Measurements from ENCODE around the gene MEGF10. TPM values are rescaled to one million over a fixed set of nuclear protein-coding genes. Genes with fewer than 3 reads are reported as not detected.

Gene MEGF10
- total and polyA plus RNA-seq, 2 of the 8 experiments (the other 6 are each of a cell fraction or from before 2014, with no cell fraction given): 38.2 to 53.1 TPM

DNA sequence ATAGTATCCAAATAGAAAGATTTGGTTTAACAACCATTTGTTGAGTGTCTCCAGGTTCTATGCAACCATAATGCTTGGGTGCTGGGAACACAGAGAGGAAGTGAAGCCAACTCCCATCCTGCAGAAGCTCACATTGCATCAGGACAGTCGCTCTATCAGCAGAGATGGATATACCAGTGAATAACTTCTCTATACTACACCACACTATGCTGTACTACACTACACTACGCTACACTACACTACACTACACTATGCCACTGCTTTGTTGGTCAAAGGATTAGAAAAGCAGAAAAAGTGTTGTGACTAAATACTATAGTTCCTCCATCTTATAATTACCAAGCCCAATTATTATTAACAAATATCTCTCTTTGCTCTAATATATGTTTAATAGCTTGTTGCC is 137.7 kb downstream of the MEGF10 start:
- Histone ChIP-seq H2BK12ac (ENCODE audit: low read depth, low read length) (no peak overlapping the region), H3K27ac (ENCODE audit: low read depth, low read length) (no peak overlapping the region), H3K79me1 (ENCODE audit: low read depth, low read length) (no peaks in the 10 kb centered on the region)

More for the DNA sequence above, 137.7 kb downstream of the MEGF10 start:
- Histone ChIP-seq H3K56ac (replicated peaks; ENCODE audit: insufficient read length, low read depth, low read length) (no peak overlapping the region), H3K23ac (ENCODE audit: insufficient read length) (no peak overlapping the region), H4K20me1 (replicated peaks in 1 of 2; ENCODE audit: control insufficient read depth in 1 of 2, insufficient read depth in 2 of 2, low read length in 2 of 2) (no peaks in the 10 kb centered on the region), H3K4me3 (ENCODE audit: extremely low read depth in 1 of 4, insufficient read depth in 2 of 4, low read depth in 3 of 4, low read length in 4 of 4) (no peak overlapping the region), H2AK5ac (ENCODE audit: low read depth, low read length) (no peak overlapping the region), H2AFZ (ENCODE audit: low read length) (no peak overlapping the region), H2BK15ac (ENCODE audit: low read length) (no peak overlapping the region), H3K27me3 (replicated peaks in 1 of 4; ENCODE audit: control insufficient read depth in 3 of 4, extremely low read depth in 1 of 4, insufficient read depth in 3 of 4, low read length in 3 of 4) (no peaks in the 10 kb centered on the region), H2BK120ac (replicated peaks; ENCODE audit: low read depth, low read length) (no peak overlapping the region), H4K8ac (ENCODE audit: extremely low read depth, insufficient read depth, low read length) (no peak overlapping the region), H3K9ac (replicated peaks in 1 of 4; ENCODE audit: extremely low read depth in 1 of 4, low read depth in 3 of 4, low read length in 3 of 4) (no peak overlapping the region), H3K36me3 (ENCODE audit: control insufficient read depth in 2 of 4, insufficient read depth in 4 of 4, low read length in 3 of 4) (peaks cover 0 to 12% (median 4%) of the 10 kb centered on the region in 4 experiments; a peak in 5 of 8 replicates), H3K14ac (ENCODE audit: insufficient read length) (no peak overlapping the region), H2BK20ac (ENCODE audit: low read length) (no peak overlapping the region), H3K18ac (ENCODE audit: extremely low read depth, low read length) (no peak overlapping the region), H3K4me1 (replicated peaks in 1 of 4; ENCODE audit: control insufficient read depth in 3 of 4, insufficient read depth in 4 of 4, low read length in 3 of 4) (no peaks in the 10 kb centered on the region), H4K91ac (replicated peaks; ENCODE audit: insufficient read length, low read length) (no peak overlapping the region), H2BK5ac (ENCODE audit: low read depth, low read length) (no peak overlapping the region), H4K5ac (ENCODE audit: insufficient read length, low read depth, low read length) (no peak overlapping the region), H3K4ac (replicated peaks; ENCODE audit: insufficient read length, low read depth, low read length) (no peak overlapping the region), H3K4me2 (ENCODE audit: insufficient read depth in 1 of 2, low read depth in 2 of 2, low read length in 2 of 2) (no peak overlapping the region), H3K79me2 (ENCODE audit: control insufficient read depth in 1 of 2, insufficient read depth in 2 of 2, low read length in 2 of 2) (no peaks in the 10 kb centered on the region), H3K23me2 (ENCODE audit: low read depth, low read length) (no peaks in the 10 kb centered on the region), H3K9me3 (ENCODE audit: insufficient read depth in 2 of 2, low read depth in 1 of 2, low read length in 1 of 2) (no peaks in the 10 kb centered on the region)
- CTCF ChIA-PET (ENCODE audit: partially characterized antibody): interaction anchor here (1.1 to 1.9 kb wide), 2 partner anchors 10 to 53 kb away, joined by 3 to 5 read pairs; no protein-coding TSS in a partner anchor
- TF ChIP-seq RFX5 (IDR thresholded peaks at IDR 0.05; ENCODE audit: borderline replicate concordance, low read depth, low read length) (no peak), PHF8 (conservative IDR thresholded peaks at IDR 0.05; ENCODE audit: low read depth, low read length) (no peak), SIX5 (IDR thresholded peaks at IDR 0.05; ENCODE audit: low read depth, low read length) (no peak), SIRT6 (IDR thresholded peaks at IDR 0.05; ENCODE audit: low read length) (no peak), KDM4A (IDR thresholded peaks at IDR 0.05; ENCODE audit: low read depth, low read length, severe bottlenecking) (no peak)
- TF ChIP-seq, protein P1, sequence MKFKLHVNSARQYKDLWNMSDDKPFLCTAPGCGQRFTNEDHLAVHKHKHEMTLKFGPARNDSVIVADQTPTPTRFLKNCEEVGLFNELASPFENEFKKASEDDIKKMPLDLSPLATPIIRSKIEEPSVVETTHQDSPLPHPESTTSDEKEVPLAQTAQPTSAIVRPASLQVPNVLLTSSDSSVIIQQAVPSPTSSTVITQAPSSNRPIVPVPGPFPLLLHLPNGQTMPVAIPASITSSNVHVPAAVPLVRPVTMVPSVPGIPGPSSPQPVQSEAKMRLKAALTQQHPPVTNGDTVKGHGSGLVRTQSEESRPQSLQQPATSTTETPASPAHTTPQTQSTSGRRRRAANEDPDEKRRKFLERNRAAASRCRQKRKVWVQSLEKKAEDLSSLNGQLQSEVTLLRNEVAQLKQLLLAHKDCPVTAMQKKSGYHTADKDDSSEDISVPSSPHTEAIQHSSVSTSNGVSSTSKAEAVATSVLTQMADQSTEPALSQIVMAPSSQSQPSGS (IDR thresholded peaks at IDR 0.05; ENCODE audit: low read length): no peak
- TF ChIP-seq, protein P2, sequence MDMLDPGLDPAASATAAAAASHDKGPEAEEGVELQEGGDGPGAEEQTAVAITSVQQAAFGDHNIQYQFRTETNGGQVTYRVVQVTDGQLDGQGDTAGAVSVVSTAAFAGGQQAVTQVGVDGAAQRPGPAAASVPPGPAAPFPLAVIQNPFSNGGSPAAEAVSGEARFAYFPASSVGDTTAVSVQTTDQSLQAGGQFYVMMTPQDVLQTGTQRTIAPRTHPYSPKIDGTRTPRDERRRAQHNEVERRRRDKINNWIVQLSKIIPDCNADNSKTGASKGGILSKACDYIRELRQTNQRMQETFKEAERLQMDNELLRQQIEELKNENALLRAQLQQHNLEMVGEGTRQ (IDR thresholded peaks at IDR 0.05; ENCODE audit: low read length): no peak
- 88% methylated on average over 2 of the region's 2 CpGs; no CpG with 5 or more reads in 1 of the 2 experiments for WGBS, 2 experiments (ENCODE audit: extremely low coverage in 1 of 2, insufficient coverage in 1 of 2, insufficient read length in 1 of 2, insufficient replicate concordance in 2 of 2, low coverage in 1 of 2, low lambda C conversion rate in 2 of 2, missing lambda C conversion rate in 1 of 2)
- POLR2A ChIA-PET (ENCODE audit: partially characterized antibody): interaction anchor here (1.1 kb wide), 1 partner anchor 27 kb away, joined by 3 read pairs; no protein-coding TSS in a partner anchor
- FAIRE-seq (no peak), DNase-seq (ENCODE audit: low read depth in 1 of 2, low spot score in 2 of 2) (no peak)

Data from H1 (cell line).